ENCODE results near the gene POU6F2. TPM values are rescaled to one million over a fixed set of nuclear protein-coding genes. Genes with fewer than 3 reads are reported as not detected.

The POU6F2 gene
- total RNA-seq, 4 donors from 2014 or later = 0.48 to 0.82 TPM; not detected in 2

DNA sequence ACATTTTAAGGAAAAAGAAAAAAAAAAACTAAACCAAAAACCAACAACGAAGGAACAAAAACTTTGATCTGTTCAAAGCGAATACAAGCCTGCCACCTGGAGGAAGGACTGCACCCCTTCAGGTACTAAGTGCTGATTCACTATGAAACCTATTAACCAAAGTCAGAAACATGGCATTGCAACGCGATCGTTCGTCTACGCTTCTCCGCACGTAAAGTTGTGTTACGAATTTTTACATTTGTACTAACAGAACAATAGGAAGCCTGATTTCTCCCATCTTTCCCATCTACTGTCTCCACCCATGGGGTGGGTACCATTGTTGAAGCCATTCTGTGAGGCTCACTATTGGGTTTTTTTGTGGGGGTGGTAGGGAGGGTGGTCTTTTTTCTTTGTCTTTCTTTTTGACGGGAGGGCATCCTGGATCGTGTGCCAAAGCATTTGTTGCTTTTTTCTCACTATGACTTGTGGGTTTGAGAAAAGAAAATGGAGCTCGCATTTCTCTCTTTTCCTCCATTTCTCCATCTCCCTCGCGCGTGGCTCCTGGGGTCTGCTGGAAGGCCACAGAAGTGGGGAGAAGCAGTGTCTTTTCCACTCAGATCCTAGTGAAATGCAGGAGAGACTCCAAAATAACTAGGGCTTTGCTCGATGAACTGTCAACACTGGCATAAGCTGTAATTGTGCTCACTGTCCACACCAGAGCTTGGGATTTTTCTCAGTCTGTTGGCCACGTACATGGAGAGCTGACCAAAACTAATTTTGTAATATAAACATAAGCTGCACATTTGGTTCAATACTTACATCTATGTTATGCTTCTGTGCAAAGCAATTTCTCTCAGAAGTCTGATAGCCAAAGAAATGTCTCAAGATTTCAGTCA, 487.6 kb downstream of the POU6F2 start:
- H3K9me3 ChIP-seq = no peaks in the 10 kb centered on the region
- intact Hi-C loops (cut with DNase I; ENCODE audit: low total_unique reads) (loop anchor here (10.0 kb wide), 2 partner anchors 530 to 660 kb away; no protein-coding TSS in a partner anchor), in situ Hi-C loops (cut with MboI; ENCODE audit: low pct_ligation_motif_present in 1 of 4, low pct_unique_long_range_greater_than_20kb in 1 of 4, low sequenced_read_pairs in 3 of 4) (loop anchor here (10.0 to 25.0 kb wide), 3 partner anchors 528 to 678 kb away; no protein-coding TSS in a partner anchor)
- H3K4me1 ChIP-seq = peaks cover 0 to 20% (median 8%) of the 10 kb centered on the region in 4 donors
- no peaks in the 10 kb centered on the region for H3K36me3 ChIP-seq
- 35 to 38% methylated on average over 15 to 18 of the region's 18 CpGs for WGBS, 2 donors (ENCODE audit: low coverage in 1 of 2)
- H3K27ac ChIP-seq = no peak overlapping the region
- peak overlapping the region in 1 of 4 donors; percentile 10 for H3K4me3 ChIP-seq
- peak; percentile 50 for DNase-seq
- peaks cover 25% of the 10 kb centered on the region for H3K27me3 ChIP-seq
- TF ChIP-seq POLR2A (IDR thresholded peaks at IDR 0.05) = no peak
- TF ChIP-seq POLR2AphosphoS5 (IDR thresholded peaks at IDR 0.05) = no peak
- TF ChIP-seq, protein P1, sequence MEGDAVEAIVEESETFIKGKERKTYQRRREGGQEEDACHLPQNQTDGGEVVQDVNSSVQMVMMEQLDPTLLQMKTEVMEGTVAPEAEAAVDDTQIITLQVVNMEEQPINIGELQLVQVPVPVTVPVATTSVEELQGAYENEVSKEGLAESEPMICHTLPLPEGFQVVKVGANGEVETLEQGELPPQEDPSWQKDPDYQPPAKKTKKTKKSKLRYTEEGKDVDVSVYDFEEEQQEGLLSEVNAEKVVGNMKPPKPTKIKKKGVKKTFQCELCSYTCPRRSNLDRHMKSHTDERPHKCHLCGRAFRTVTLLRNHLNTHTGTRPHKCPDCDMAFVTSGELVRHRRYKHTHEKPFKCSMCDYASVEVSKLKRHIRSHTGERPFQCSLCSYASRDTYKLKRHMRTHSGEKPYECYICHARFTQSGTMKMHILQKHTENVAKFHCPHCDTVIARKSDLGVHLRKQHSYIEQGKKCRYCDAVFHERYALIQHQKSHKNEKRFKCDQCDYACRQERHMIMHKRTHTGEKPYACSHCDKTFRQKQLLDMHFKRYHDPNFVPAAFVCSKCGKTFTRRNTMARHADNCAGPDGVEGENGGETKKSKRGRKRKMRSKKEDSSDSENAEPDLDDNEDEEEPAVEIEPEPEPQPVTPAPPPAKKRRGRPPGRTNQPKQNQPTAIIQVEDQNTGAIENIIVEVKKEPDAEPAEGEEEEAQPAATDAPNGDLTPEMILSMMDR (IDR thresholded peaks at IDR 0.05) = peak; percentile 71 to 78 (median 74)
- TF ChIP-seq EP300 (IDR thresholded peaks at IDR 0.05; ENCODE audit: low read depth) = no peak

DNA sequence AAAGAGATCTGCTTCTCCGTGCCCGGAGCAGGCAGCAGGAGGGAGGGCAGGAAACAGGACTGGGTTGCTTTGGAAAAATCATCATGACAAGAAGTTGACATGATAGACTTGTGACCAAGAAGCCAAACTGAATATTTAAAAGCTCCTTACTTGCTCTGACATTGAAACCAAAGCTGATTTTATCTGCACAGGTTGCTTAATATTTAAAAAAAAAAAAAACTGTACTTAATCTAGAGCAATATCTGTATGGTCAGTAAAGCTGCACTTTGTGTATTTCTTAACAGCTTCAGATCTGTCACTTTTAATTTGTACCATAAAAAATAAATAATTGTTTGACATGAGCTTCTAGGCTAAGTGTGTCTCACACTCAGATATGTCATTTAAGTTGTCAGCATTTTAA, 490.6 kb downstream of the POU6F2 start:
- in situ Hi-C loops (cut with MboI; ENCODE audit: low pct_ligation_motif_present in 1 of 4, low pct_unique_long_range_greater_than_20kb in 1 of 4, low sequenced_read_pairs in 3 of 4) (loop anchor here (10.0 to 25.0 kb wide), 3 partner anchors 531 to 681 kb away; no protein-coding TSS in a partner anchor), intact Hi-C loops (cut with DNase I; ENCODE audit: low total_unique reads) (loop anchor here (10.0 kb wide), 2 partner anchors 533 to 663 kb away; no protein-coding TSS in a partner anchor)
- WGBS, 2 donors (ENCODE audit: low coverage in 1 of 2) = 49 to 50% methylated on average over 1 to 2 of the region's 2 CpGs
- Histone ChIP-seq H3K4me1 (peaks cover 0 to 20% (median 8%) of the 10 kb centered on the region in 4 donors), H3K27me3 (peaks cover 25% of the 10 kb centered on the region), H3K9me3 (no peaks in the 10 kb centered on the region), H3K36me3 (no peaks in the 10 kb centered on the region), H3K4me3 (no peak overlapping the region), H3K27ac (no peak overlapping the region)
- DNase-seq = no peak
- TF ChIP-seq, protein P1 (IDR thresholded peaks at IDR 0.05) = no peak
- TF ChIP-seq POLR2AphosphoS5 (IDR thresholded peaks at IDR 0.05) = no peak
- no peak for TF ChIP-seq EP300 (IDR thresholded peaks at IDR 0.05; ENCODE audit: low read depth)
- no peak for TF ChIP-seq POLR2A (IDR thresholded peaks at IDR 0.05)

DNA sequence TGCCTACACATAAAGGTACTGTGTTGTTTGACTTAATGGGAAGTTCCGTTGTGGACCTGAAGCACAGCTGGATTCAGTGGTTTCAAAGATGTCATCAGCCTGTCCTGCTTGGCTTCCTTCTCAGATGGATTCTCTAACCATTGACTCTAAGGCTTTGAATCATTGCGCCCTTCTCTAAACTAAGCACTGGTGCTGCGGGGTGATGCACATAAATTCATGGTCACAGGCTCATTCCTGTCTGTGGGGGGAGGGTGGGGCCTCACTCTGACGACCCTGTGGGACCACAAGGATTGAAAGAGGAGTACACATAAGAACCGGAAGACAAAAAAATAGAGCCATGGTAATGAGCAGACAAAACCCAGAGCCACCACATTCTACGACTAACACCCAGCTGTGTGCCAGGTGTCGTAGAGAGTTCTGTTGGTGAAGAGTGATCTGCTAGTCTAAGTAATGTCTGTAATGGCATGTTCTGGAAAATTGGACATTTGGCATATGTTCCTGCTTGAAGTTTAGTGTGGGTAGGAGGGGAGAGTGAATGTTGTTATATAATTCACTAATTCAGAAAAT, 491.2 kb downstream of the POU6F2 start:
- TF ChIP-seq, protein P1 (IDR thresholded peaks at IDR 0.05) = no peak
- TF ChIP-seq POLR2A (IDR thresholded peaks at IDR 0.05) = no peak
- TF ChIP-seq POLR2AphosphoS5 (IDR thresholded peaks at IDR 0.05) = no peak
- no peak for TF ChIP-seq EP300 (IDR thresholded peaks at IDR 0.05; ENCODE audit: low read depth)
- Histone ChIP-seq H3K27me3 (peaks cover 25% of the 10 kb centered on the region), H3K27ac (no peak overlapping the region), H3K36me3 (no peaks in the 10 kb centered on the region), H3K4me1 (peaks cover 0 to 14% (median 7%) of the 10 kb centered on the region in 4 donors), H3K9me3 (no peaks in the 10 kb centered on the region), H3K4me3 (no peak overlapping the region)
- DNase-seq = no peak
- WGBS, 2 donors (ENCODE audit: low coverage in 1 of 2) = 72 to 80% methylated on average over 1 to 7 of the region's 7 CpGs
- in situ Hi-C loops (cut with MboI; ENCODE audit: low pct_ligation_motif_present in 1 of 4, low pct_unique_long_range_greater_than_20kb in 1 of 4, low sequenced_read_pairs in 3 of 4) = loop anchor here (10.0 to 25.0 kb wide), 3 partner anchors 532 to 682 kb away; no protein-coding TSS in a partner anchor
- intact Hi-C loops (cut with DNase I; ENCODE audit: low total_unique reads) = loop anchor here (10.0 kb wide), 2 partner anchors 534 to 664 kb away; no protein-coding TSS in a partner anchor

DNA sequence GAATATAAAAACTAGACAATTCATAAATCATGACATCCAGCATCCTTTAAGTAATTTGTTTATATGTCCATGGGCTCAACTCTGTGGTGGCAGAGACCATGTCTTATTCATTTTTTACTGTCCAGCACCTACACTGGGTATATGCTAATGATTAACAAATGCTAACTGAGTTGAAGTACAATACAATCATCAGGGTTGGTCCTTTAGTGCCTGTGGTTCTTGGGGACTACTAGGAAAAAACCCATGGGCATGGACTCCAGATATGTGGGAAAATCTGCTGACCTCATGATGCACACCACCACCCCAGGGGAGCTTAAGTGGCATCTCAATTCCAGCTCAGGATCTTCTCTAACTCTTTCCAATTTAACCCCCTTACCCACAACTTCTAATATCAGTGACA, 503.2 kb downstream of the POU6F2 start:
- in situ Hi-C loops (cut with MboI; ENCODE audit: low pct_ligation_motif_present in 1 of 4, low pct_unique_long_range_greater_than_20kb in 1 of 4, low sequenced_read_pairs in 3 of 4) = no loop called here
- intact Hi-C loops (cut with DNase I; ENCODE audit: low total_unique reads) = no loop called here
- no peak for DNase-seq

More for the DNA sequence above, 503.2 kb downstream of the POU6F2 start:
- no peak for TF ChIP-seq POLR2AphosphoS5 (IDR thresholded peaks at IDR 0.05)
- Histone ChIP-seq H3K27me3 (no peaks in the 10 kb centered on the region), H3K4me3 (no peak overlapping the region), H3K9me3 (no peaks in the 10 kb centered on the region), H3K36me3 (no peaks in the 10 kb centered on the region), H3K27ac (no peak overlapping the region), H3K4me1 (no peaks in the 10 kb centered on the region)

Measured in transverse colon (tissue), 4 donors.